Panc1 (cell line): ENCODE data around the gene ZKSCAN2. TPM values are rescaled to one million over a fixed set of nuclear protein-coding genes. Genes with fewer than 3 reads are reported as not detected.
A peak's percentile ranks its signal among the peaks of the same experiment; 100 is the strongest.

Source experiments
- ATAC-seq: fragments of 200-7000 bp; cut with Tn5 transposase; 2 replicates; pipeline ENCODE4 v1.9.1; 2020; ENCODE audit warnings: mild to moderate bottlenecking, moderate library complexity
- BruUV-seq: library from RNA; stranded (reverse); fragments of 400-500 nt; replicated peaks from 2 replicates; lab custom pipeline; 2021; lab: Mats Ljungman, UMichigan
- CTCF ChIA-PET: fragments of 300-600 bp; sonication (Branson Sonifier 250); formaldehyde crosslinking; loops from one replicate; lab custom pipeline; 2022; ENCODE audit warnings: antibody characterized with exemption; lab: Charles Lee
- POLR2A ChIA-PET: fragments of 300-600 bp; sonication (Branson Sonifier 250); formaldehyde crosslinking; loops from one replicate; lab custom pipeline; 2022; ENCODE audit warnings: antibody characterized with exemption; lab: Charles Lee
- DNase-seq: peaks from one replicate; pipeline ENCODE4 v3.0.0-alpha.2; 2010; ENCODE audit warnings: low read depth, low spot score
- H3K27ac ChIP-seq: 2 replicates; pipeline ENCODE4 v1.5.1; 2011; ENCODE audit warnings: mild to moderate bottlenecking, low read length, inconsistent platforms
- H3K27me3 ChIP-seq: fragments of 200-500 bp; sonication (Bioruptor generic); 2 replicates; pipeline ENCODE4 v1.6.0; 2014; ENCODE audit warnings: low read length, inconsistent platforms; ENCODE audit not compliant: control insufficient read depth, insufficient read depth
- H3K36me3 ChIP-seq: fragments of 200-500 bp; sonication (Bioruptor generic); 2 replicates; pipeline ENCODE4 v1.5.1; 2014; ENCODE audit warnings: inconsistent platforms, mild to moderate bottlenecking, low read length, moderate library complexity; ENCODE audit not compliant: control insufficient read depth, insufficient read depth
- H3K4me1 ChIP-seq: 2 replicates; pipeline ENCODE4 v1.5.1; 2011; ENCODE audit warnings: inconsistent platforms, mild to moderate bottlenecking, low read length, moderate library complexity; ENCODE audit not compliant: control insufficient read depth, insufficient read depth
- H3K4me3 ChIP-seq, 2 experiments: 2 replicates each; pipeline ENCODE4 v1.5.1; 2011 to 2012; ENCODE audit warnings: low read depth in 2 of 2, low read length in 2 of 2, mild to moderate bottlenecking in 2 of 2, inconsistent platforms in 1 of 2, moderate library complexity in 1 of 2
- H3K9me3 ChIP-seq: fragments of 200-500 bp; sonication (Bioruptor generic); 2 replicates; pipeline ENCODE4 v1.5.1; 2014; ENCODE audit warnings: low read depth, mild to moderate bottlenecking, inconsistent platforms, low read length, moderate library complexity; ENCODE audit not compliant: control insufficient read depth, insufficient read depth
- CTCF ChIP-seq: fragments of 450-650 bp; IDR thresholded peaks from 2 replicates; pipeline ENCODE4 v1.5.1; 2017; ENCODE audit warnings: mild to moderate bottlenecking
- POLR2AphosphoS5 ChIP-seq: IDR thresholded peaks from 2 replicates; pipeline ENCODE4 v1.6.1; 2012; ENCODE audit warnings: mild to moderate bottlenecking, low read depth, low read length, moderate library complexity
- REST ChIP-seq, 2 experiments: IDR thresholded peaks; 2 replicates each; pipeline ENCODE4 v1.6.1; 2011 to 2012; ENCODE audit warnings: low read depth in 2 of 2, control low read depth in 1 of 2, low read length in 1 of 2, mild to moderate bottlenecking in 1 of 2, moderate library complexity in 1 of 2; ENCODE audit not compliant: insufficient read depth in 1 of 2
- SIN3A ChIP-seq: IDR thresholded peaks from 2 replicates; pipeline ENCODE4 v1.6.1; 2012; ENCODE audit warnings: low read depth, mild to moderate bottlenecking, low read length, moderate library complexity, borderline replicate concordance; ENCODE audit not compliant: insufficient read depth
- TCF7L2 ChIP-seq: IDR thresholded peaks from 2 replicates; pipeline ENCODE4 v1.6.1; 2011; ENCODE audit warnings: mild to moderate bottlenecking, low read depth, low read length, inconsistent platforms
- in situ Hi-C: cut with HindIII; loops from 2 replicates; pipeline ENCODE4 v1.10.0; 2016; ENCODE audit warnings: low sequenced_read_pairs, low pct_unique_long_range_greater_than_20kb
- intact Hi-C: fragments of 100-400 bp; cut with micrococcal nuclease; formaldehyde crosslinking; loops from one replicate; pipeline ENCODE4 v1.10.0; 2022; ENCODE audit not compliant: unreplicated experiment
- total RNA-seq: library from RNA; stranded (reverse); gene quantifications from one replicate; pipeline ENCODE4 v1.2.1, GENCODE V29; 2021; ENCODE audit not compliant: unreplicated experiment

ZKSCAN2 gene
- total RNA-seq, 1 experiment from 2014 or later: 11.4 TPM

DNA sequence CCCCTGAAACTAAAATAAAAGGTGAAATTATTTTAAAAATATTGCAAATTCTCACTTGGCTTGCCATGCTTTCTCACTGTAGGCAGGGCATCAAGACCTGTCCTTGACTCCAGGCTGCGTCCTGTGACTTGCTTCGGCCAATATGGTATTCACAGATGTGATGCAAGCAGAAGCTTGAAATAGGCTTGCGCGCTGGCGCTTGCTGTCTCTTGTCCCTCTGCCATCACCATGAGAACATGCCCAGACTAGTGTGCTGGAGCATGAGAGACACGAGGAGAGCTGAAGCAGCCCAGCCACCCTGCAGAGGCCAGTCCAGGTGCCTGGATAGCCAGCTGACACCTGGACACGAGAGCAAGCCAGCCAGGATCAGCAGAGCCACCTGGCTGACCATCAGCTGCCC is 21.8 kb upstream of the ZKSCAN2 start:
- Histone ChIP-seq H3K4me1 (no peaks in the 10 kb centered on the region), H3K27ac (no peak overlapping the region), H3K9me3 (no peaks in the 10 kb centered on the region), H3K27me3 (no peaks in the 10 kb centered on the region), H3K4me3 (no peak overlapping the region), H3K36me3 (no peaks in the 10 kb centered on the region)
- no peak for DNase-seq
- in situ Hi-C loops (no loop called here), intact Hi-C loops (loop anchor here (5.0 kb wide), 1 partner anchor 428 kb away; no protein-coding TSS in a partner anchor)
- TF ChIP-seq POLR2AphosphoS5: no peak
- TF ChIP-seq REST (IDR thresholded peaks at IDR 0.05; ENCODE audit: insufficient read depth in 1 of 2, low read depth in 2 of 2, low read length in 1 of 2): no peak
- no peak for TF ChIP-seq SIN3A
- no peak for TF ChIP-seq CTCF
- no peak for TF ChIP-seq TCF7L2
- ATAC-seq: peak; percentile 18; the same call in 1 of the 2 replicates
- BruUV-seq: no TSS peak
- POLR2A ChIA-PET: interaction anchor here (0.6 kb wide), 1 partner anchor 17 kb away, joined by 3 read pairs; no protein-coding TSS in a partner anchor
- CTCF ChIA-PET: no interaction called here

- in situ Hi-C loops: no loop called here
- ChIA-PET CTCF (no interaction called here), POLR2A (no interaction called here)
- TF ChIP-seq REST (IDR thresholded peaks at IDR 0.05; ENCODE audit: insufficient read depth in 1 of 2, low read depth in 2 of 2, low read length in 1 of 2) (no peak), SIN3A (no peak), CTCF (no peak), TCF7L2 (no peak)
- Histone ChIP-seq H3K9me3 (no peaks in the 10 kb centered on the region), H3K27ac (no peak overlapping the region), H3K4me1 (no peaks in the 10 kb centered on the region), H3K36me3 (no peaks in the 10 kb centered on the region), H3K27me3 (no peaks in the 10 kb centered on the region), H3K4me3 (no peak overlapping the region)
- intact Hi-C loops: no loop called here
- ATAC-seq (no peak), DNase-seq (no peak)
- no TSS peak for BruUV-seq
Observed at GRCh38 chr16:25271421-25271820, 13.8 kb upstream of the ZKSCAN2 start.
